M059J (cell line): ENCODE measurements around the gene PPA1. TPM values are rescaled to one million over a fixed set of nuclear protein-coding genes. Genes with fewer than 3 reads are reported as not detected.
"Not testable (repeated sequence)": the region's sequence is repeated elsewhere in the genome, so short reads cannot be mapped to it uniquely, and the experiment has no call there.

Experiments used
- DNase-seq: peaks from one replicate; pipeline ENCODE4 v3.0.0-alpha.2; 2012; ENCODE audit warnings: low read depth
- total RNA-seq: library from RNA; depleted of rRNA; stranded (reverse); fragments of >200 nt; shearing (Covaris generic); gene quantifications from 2 replicates; pipeline ENCODE4 v1.2.3, GENCODE V29; 2014; rRNA removed

Gene PPA1
- total RNA-seq = 143 and 186 TPM in 2 replicates

GRCh38 chr10:70233109-70233938 lies at the start of gene PPA1:
PPA1 (minus strand) TSS chr10:70233429; CDS start chr10:70233327, 102 bp downstream.
- DNase-seq = peak; percentile 94

- no peak for DNase-seq
Observed at GRCh38 chr10:70281609-70282008, 48.4 kb upstream of the PPA1 start.

GRCh38 chr10:70280099-70280498 lies 46.9 kb upstream of the PPA1 start:
- DNase-seq = no peak

- DNase-seq = no peak
Observed at GRCh38 chr10:70277396-70278030, 44.3 kb upstream of the PPA1 start.

- DNase-seq = peak; percentile 44
Observed at GRCh38 chr10:70274643-70275042, 41.4 kb upstream of the PPA1 start.

GRCh38 chr10:70272925-70273316 lies 39.7 kb upstream of the PPA1 start:
- DNase-seq = peak; percentile 37

GRCh38 chr10:70271996-70272924 lies 39.0 kb upstream of the PPA1 start:
- DNase-seq = no peak

- no peak for DNase-seq
Observed at GRCh38 chr10:70270952-70271351, 37.7 kb upstream of the PPA1 start.

GRCh38 chr10:70269741-70270140 lies 36.5 kb upstream of the PPA1 start:
- no peak for DNase-seq

- no peak for DNase-seq
Observed at GRCh38 chr10:70268376-70268775, 35.1 kb upstream of the PPA1 start.

- peak; percentile 96 for DNase-seq
Observed at GRCh38 chr10:70267161-70267933, 34.1 kb upstream of the PPA1 start.

- DNase-seq = no peak
Observed at GRCh38 chr10:70266701-70267100, 33.5 kb upstream of the PPA1 start.

- DNase-seq = no peak
Observed at GRCh38 chr10:70266056-70266455, 32.8 kb upstream of the PPA1 start.

GRCh38 chr10:70265032-70265689 lies 31.9 kb upstream of the PPA1 start:
- peak; percentile 24 for DNase-seq

GRCh38 chr10:70260734-70261133 lies 27.5 kb upstream of the PPA1 start:
- no peak for DNase-seq

- no peak for DNase-seq
Observed at GRCh38 chr10:70260259-70260658, 27.0 kb upstream of the PPA1 start.

GRCh38 chr10:70258216-70258615 lies 25.0 kb upstream of the PPA1 start:
- DNase-seq = no peak

GRCh38 chr10:70257816-70258215 lies 24.6 kb upstream of the PPA1 start:
- DNase-seq = not testable (repeated sequence)

- DNase-seq = no peak
Observed at GRCh38 chr10:70256463-70256862, 23.2 kb upstream of the PPA1 start.
